Measurements from ENCODE around the gene GBP7. TPM values are rescaled to one million over a fixed set of nuclear protein-coding genes. Genes with fewer than 3 reads are reported as not detected.

The GBP7 gene
- total RNA-seq, 1 donor from 2014 or later = not detected

- H2AFZ ChIP-seq (ENCODE audit: low read depth, low read length) = no peak overlapping the region
- H3K4me1 ChIP-seq (ENCODE audit: insufficient read depth, low read length) = no peaks in the 10 kb centered on the region
- Mint-ChIP-seq H3K27ac (ENCODE audit: unreplicated experiment) (no peak overlapping the region), H3K4me3 (ENCODE audit: unreplicated experiment) (no peak overlapping the region), H3K36me3 (ENCODE audit: low read depth, unreplicated experiment) (no peaks in the 10 kb centered on the region), H3K9me3 (ENCODE audit: unreplicated experiment) (no peaks in the 10 kb centered on the region), H3K27me3 (ENCODE audit: low read depth, unreplicated experiment) (no peaks in the 10 kb centered on the region), H3K4me1 (ENCODE audit: low read depth, unreplicated experiment) (no peaks in the 10 kb centered on the region)
- H4K20me1 ChIP-seq (ENCODE audit: insufficient read depth, low read length) = no peaks in the 10 kb centered on the region
- FAIRE-seq = no peak
- H3K79me2 ChIP-seq (ENCODE audit: insufficient read depth, low read length) = no peaks in the 10 kb centered on the region
- no peak overlapping the region for H3K4me3 ChIP-seq (ENCODE audit: insufficient read depth, low read depth, low read length)
- no peak overlapping the region for H3K27ac ChIP-seq (ENCODE audit: low read depth, low read length)
- no peak overlapping the region for H3K4me2 ChIP-seq (ENCODE audit: low read length)
- no peak for TF ChIP-seq EZH2 (IDR thresholded peaks at IDR 0.05; ENCODE audit: insufficient read depth, low read length)
- no peak for TF ChIP-seq CTCF (IDR thresholded peaks at IDR 0.05; ENCODE audit: insufficient read depth, low read depth, low read length)
- no peak for DNase-seq (ENCODE audit: low read depth)
- no peaks in the 10 kb centered on the region for H3K9me3 ChIP-seq (ENCODE audit: insufficient read depth, low read depth, low read length)
- no peaks in the 10 kb centered on the region for H3K36me3 ChIP-seq (ENCODE audit: insufficient read depth, low read length)
- no peak overlapping the region for H3K9ac ChIP-seq (ENCODE audit: low read length)
- no peaks in the 10 kb centered on the region for H3K27me3 ChIP-seq (ENCODE audit: insufficient read depth, low read length)
Observed at GRCh38 chr1:89167590-89168230, 8.1 kb downstream of the GBP7 start.

GRCh38 chr1:89166705-89167104, 9.1 kb downstream of the GBP7 start:
- H3K4me3 Mint-ChIP-seq (ENCODE audit: unreplicated experiment) = no peak overlapping the region
- H3K36me3 Mint-ChIP-seq (ENCODE audit: low read depth, unreplicated experiment) = no peaks in the 10 kb centered on the region
- no peak overlapping the region for H2AFZ ChIP-seq (ENCODE audit: low read depth, low read length)
- H3K9me3 Mint-ChIP-seq (ENCODE audit: unreplicated experiment) = peaks cover 1% of the 10 kb centered on the region
- H3K4me2 ChIP-seq (ENCODE audit: low read length) = no peak overlapping the region
- H3K27ac ChIP-seq (ENCODE audit: low read depth, low read length) = no peak overlapping the region
- H3K4me1 Mint-ChIP-seq (ENCODE audit: low read depth, unreplicated experiment) = no peaks in the 10 kb centered on the region
- H3K36me3 ChIP-seq (ENCODE audit: insufficient read depth, low read length) = no peaks in the 10 kb centered on the region
- H3K9ac ChIP-seq (ENCODE audit: low read length) = no peak overlapping the region
- no peaks in the 10 kb centered on the region for H4K20me1 ChIP-seq (ENCODE audit: insufficient read depth, low read length)
- H3K27me3 ChIP-seq (ENCODE audit: insufficient read depth, low read length) = no peaks in the 10 kb centered on the region
- FAIRE-seq (no peak), DNase-seq (ENCODE audit: low read depth) (no peak)
- no peak overlapping the region for H3K27ac Mint-ChIP-seq (ENCODE audit: unreplicated experiment)
- no peaks in the 10 kb centered on the region for H3K9me3 ChIP-seq (ENCODE audit: insufficient read depth, low read depth, low read length)
- H3K4me1 ChIP-seq (ENCODE audit: insufficient read depth, low read length) = no peaks in the 10 kb centered on the region
- H3K4me3 ChIP-seq (ENCODE audit: insufficient read depth, low read depth, low read length) = no peak overlapping the region
- TF ChIP-seq CTCF (IDR thresholded peaks at IDR 0.05; ENCODE audit: insufficient read depth, low read depth, low read length) (no peak), EZH2 (IDR thresholded peaks at IDR 0.05; ENCODE audit: insufficient read depth, low read length) (no peak)
- H3K27me3 Mint-ChIP-seq (ENCODE audit: low read depth, unreplicated experiment) = no peaks in the 10 kb centered on the region
- H3K79me2 ChIP-seq (ENCODE audit: insufficient read depth, low read length) = no peaks in the 10 kb centered on the region

GRCh38 chr1:89165811-89166210, 10.0 kb downstream of the GBP7 start:
- DNase-seq (ENCODE audit: low read depth) = no peak
- no peak for FAIRE-seq
- H3K27me3 ChIP-seq (ENCODE audit: insufficient read depth, low read length) = no peaks in the 10 kb centered on the region
- H4K20me1 ChIP-seq (ENCODE audit: insufficient read depth, low read length) = no peaks in the 10 kb centered on the region
- peaks cover 3% of the 10 kb centered on the region for H3K9me3 Mint-ChIP-seq (ENCODE audit: unreplicated experiment)
- no peak overlapping the region for H3K9ac ChIP-seq (ENCODE audit: low read length)
- H3K36me3 ChIP-seq (ENCODE audit: insufficient read depth, low read length) = no peaks in the 10 kb centered on the region
- no peak for TF ChIP-seq CTCF (IDR thresholded peaks at IDR 0.05; ENCODE audit: insufficient read depth, low read depth, low read length)
- TF ChIP-seq EZH2 (IDR thresholded peaks at IDR 0.05; ENCODE audit: insufficient read depth, low read length) = no peak
- H2AFZ ChIP-seq (ENCODE audit: low read depth, low read length) = no peak overlapping the region
- no peaks in the 10 kb centered on the region for H3K4me1 Mint-ChIP-seq (ENCODE audit: low read depth, unreplicated experiment)
- H3K9me3 ChIP-seq (ENCODE audit: insufficient read depth, low read depth, low read length) = no peaks in the 10 kb centered on the region
- no peak overlapping the region for H3K4me2 ChIP-seq (ENCODE audit: low read length)
- H3K27ac Mint-ChIP-seq (ENCODE audit: unreplicated experiment) = no peak overlapping the region
- no peaks in the 10 kb centered on the region for H3K36me3 Mint-ChIP-seq (ENCODE audit: low read depth, unreplicated experiment)
- H3K27ac ChIP-seq (ENCODE audit: low read depth, low read length) = no peak overlapping the region
- no peaks in the 10 kb centered on the region for H3K79me2 ChIP-seq (ENCODE audit: insufficient read depth, low read length)
- no peak overlapping the region for H3K4me3 ChIP-seq (ENCODE audit: insufficient read depth, low read depth, low read length)
- H3K4me1 ChIP-seq (ENCODE audit: insufficient read depth, low read length) = no peaks in the 10 kb centered on the region
- no peaks in the 10 kb centered on the region for H3K27me3 Mint-ChIP-seq (ENCODE audit: low read depth, unreplicated experiment)
- no peak overlapping the region for H3K4me3 Mint-ChIP-seq (ENCODE audit: unreplicated experiment)

Measured in astrocyte (in vitro differentiated cells and primary cell).